ENCODE data around the gene MAGI2. TPM values are rescaled to one million over a fixed set of nuclear protein-coding genes. Genes with fewer than 3 reads are reported as not detected.

Gene MAGI2
- total and polyA plus RNA-seq, 2 donors (not counting 3 experiments of a cell fraction or from before 2014, with no cell fraction given): 0.28 to 6.0 TPM

DNA sequence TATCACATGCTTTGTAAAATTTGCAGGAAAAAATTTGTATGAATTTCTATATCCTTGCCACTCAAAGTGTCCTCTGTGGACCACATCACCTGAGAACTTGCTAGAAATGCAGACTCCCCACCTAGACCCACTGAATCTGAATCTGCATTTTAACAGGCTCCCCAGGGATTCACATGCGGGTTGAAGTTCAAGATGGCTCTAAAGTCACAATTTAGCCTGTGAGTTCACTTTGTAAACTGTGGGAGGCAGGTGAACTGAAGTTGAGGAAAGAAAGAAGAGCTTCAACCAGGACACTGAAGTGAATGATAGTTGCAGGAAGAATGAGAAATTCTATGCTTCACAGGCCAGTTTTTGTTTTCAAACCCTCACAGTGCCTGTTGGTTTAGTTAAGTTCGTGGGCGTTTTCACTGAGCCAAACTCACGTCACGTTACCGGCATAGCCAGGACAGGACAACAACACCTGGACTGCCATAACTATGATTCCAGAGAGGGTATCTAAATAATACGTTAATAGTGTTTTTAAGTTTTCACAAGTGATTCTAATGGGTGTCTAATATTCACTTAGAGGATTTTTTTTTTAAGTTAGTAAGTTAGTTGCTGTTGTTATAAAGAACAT lies 1414.9 kb downstream of the MAGI2 start:
- no peaks in the 10 kb centered on the region for H3K4me1 ChIP-seq (ENCODE audit: control insufficient read depth, extremely low read depth, insufficient read depth, low read length)
- BruUV-seq (replicated peaks): no TSS peak
- no peaks in the 10 kb centered on the region for H3K36me3 ChIP-seq (ENCODE audit: control insufficient read depth in 2 of 2, extremely low read depth in 1 of 2, insufficient read depth in 2 of 2, low read length in 2 of 2)
- TF ChIP-seq, protein P1, sequence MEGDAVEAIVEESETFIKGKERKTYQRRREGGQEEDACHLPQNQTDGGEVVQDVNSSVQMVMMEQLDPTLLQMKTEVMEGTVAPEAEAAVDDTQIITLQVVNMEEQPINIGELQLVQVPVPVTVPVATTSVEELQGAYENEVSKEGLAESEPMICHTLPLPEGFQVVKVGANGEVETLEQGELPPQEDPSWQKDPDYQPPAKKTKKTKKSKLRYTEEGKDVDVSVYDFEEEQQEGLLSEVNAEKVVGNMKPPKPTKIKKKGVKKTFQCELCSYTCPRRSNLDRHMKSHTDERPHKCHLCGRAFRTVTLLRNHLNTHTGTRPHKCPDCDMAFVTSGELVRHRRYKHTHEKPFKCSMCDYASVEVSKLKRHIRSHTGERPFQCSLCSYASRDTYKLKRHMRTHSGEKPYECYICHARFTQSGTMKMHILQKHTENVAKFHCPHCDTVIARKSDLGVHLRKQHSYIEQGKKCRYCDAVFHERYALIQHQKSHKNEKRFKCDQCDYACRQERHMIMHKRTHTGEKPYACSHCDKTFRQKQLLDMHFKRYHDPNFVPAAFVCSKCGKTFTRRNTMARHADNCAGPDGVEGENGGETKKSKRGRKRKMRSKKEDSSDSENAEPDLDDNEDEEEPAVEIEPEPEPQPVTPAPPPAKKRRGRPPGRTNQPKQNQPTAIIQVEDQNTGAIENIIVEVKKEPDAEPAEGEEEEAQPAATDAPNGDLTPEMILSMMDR (IDR thresholded peaks at IDR 0.05; ENCODE audit: extremely low read depth in 1 of 2, insufficient read depth in 1 of 2, low read depth in 1 of 2, low read length in 2 of 2): no peak
- TF ChIP-seq MYC (IDR thresholded peaks at IDR 0.05; ENCODE audit: low read depth, low read length) (no peak), POLR2AphosphoS5 (IDR thresholded peaks at IDR 0.05; ENCODE audit: insufficient read depth, low read depth, low read length) (no peak), GATA2 (IDR thresholded peaks at IDR 0.05; ENCODE audit: insufficient read depth, insufficient read length, low read depth, low read length) (no peak), POLR2A (IDR thresholded peaks at IDR 0.05; ENCODE audit: low read depth, low read length) (no peak), EZH2 (IDR thresholded peaks at IDR 0.05; ENCODE audit: borderline replicate concordance, low read depth, low read length, severe bottlenecking) (no peak)
- TF ChIP-seq, protein P2, sequence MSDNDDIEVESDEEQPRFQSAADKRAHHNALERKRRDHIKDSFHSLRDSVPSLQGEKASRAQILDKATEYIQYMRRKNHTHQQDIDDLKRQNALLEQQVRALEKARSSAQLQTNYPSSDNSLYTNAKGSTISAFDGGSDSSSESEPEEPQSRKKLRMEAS (IDR thresholded peaks at IDR 0.05; ENCODE audit: insufficient read depth, insufficient read length): no peak
- H3K4me3 ChIP-seq (replicated peaks in 1 of 3; ENCODE audit: insufficient read depth in 1 of 3, low read depth in 1 of 3, low read length in 3 of 3): no peak overlapping the region
- no peaks in the 10 kb centered on the region for H3K9me1 ChIP-seq (replicated peaks; ENCODE audit: control insufficient read depth, extremely low read depth, insufficient read depth, low read length)
- H3K79me2 ChIP-seq (ENCODE audit: control insufficient read depth, insufficient read depth, low read length): no peaks in the 10 kb centered on the region
- ChIA-PET CTCF (interaction anchor here (1.5 to 8.4 kb wide), 3 partner anchors 10 to 97 kb away, joined by 5 to 112 read pairs (median 41); no protein-coding TSS in a partner anchor), POLR2A (no interaction called here)
- dilution Hi-C loops (cut with MboI; ENCODE audit: extremely low pct_ligation_motif_present, low sequenced_read_pairs) (no loop called here), intact Hi-C loops (cut with micrococcal nuclease) (no loop called here)
- FAIRE-seq (no peak), DNase-seq (ENCODE audit: low read depth, low spot score) (no peak)
- no peaks in the 10 kb centered on the region for H4K20me1 ChIP-seq (replicated peaks; ENCODE audit: control insufficient read depth, extremely low read depth, insufficient read depth, low read length)
- no peak overlapping the region for H3K27ac ChIP-seq (ENCODE audit: insufficient read depth, low read depth, low read length)
- no peak overlapping the region for H3K9ac ChIP-seq (replicated peaks; ENCODE audit: extremely low read depth, insufficient read depth, low read length)
- no peak overlapping the region for H3K4me2 ChIP-seq (ENCODE audit: insufficient read depth, low read length)
- H3K27me3 ChIP-seq (ENCODE audit: control insufficient read depth in 2 of 2, insufficient read depth in 2 of 2, low read length in 2 of 2): peaks cover 2 to 11% of the 10 kb centered on the region in 2 experiments
- no peak overlapping the region for H2AFZ ChIP-seq (ENCODE audit: low read depth, low read length)
- no peaks in the 10 kb centered on the region for H3K9me3 ChIP-seq (replicated peaks; ENCODE audit: control insufficient read depth, insufficient read depth, low read length)
